Loucy (cell line): ENCODE results near the gene CDH4.

Source experiments
- H2AFZ ChIP-seq: fragments of 200-600 bp; sonication (generic); 2 replicates; pipeline ENCODE4 v1.6.0; 2016; ENCODE audit warnings: antibody characterized with exemption, mild to moderate bottlenecking, low read length, moderate library complexity
- H3F3A ChIP-seq: fragments of 200-600 bp; 2 replicates; pipeline ENCODE4 v1.6.0; 2016; ENCODE audit warnings: antibody characterized with exemption, low read depth, mild to moderate bottlenecking
- H3K27me3 ChIP-seq: fragments of 200-600 bp; sonication (generic); 2 replicates; pipeline ENCODE4 v1.6.1; 2014; ENCODE audit warnings: low read length, mild to moderate bottlenecking; ENCODE audit not compliant: insufficient read depth, poor library complexity, severe bottlenecking
- H3K36me3 ChIP-seq: fragments of 200-600 bp; sonication (generic); 2 replicates; pipeline ENCODE4 v1.6.1; 2016; ENCODE audit warnings: low read length; ENCODE audit not compliant: insufficient read depth
- H3K4me1 ChIP-seq: fragments of 200-600 bp; sonication (generic); 2 replicates; pipeline ENCODE4 v1.5.1; 2014; ENCODE audit warnings: low read length, mild to moderate bottlenecking; ENCODE audit not compliant: insufficient read depth, poor library complexity, severe bottlenecking
- H3K4me2 ChIP-seq: fragments of 200-600 bp; sonication (generic); 2 replicates; pipeline ENCODE4 v1.6.0; 2014; ENCODE audit warnings: antibody characterized with exemption, low read length, low read depth, mild to moderate bottlenecking; ENCODE audit not compliant: poor library complexity, severe bottlenecking
- H3K4me3 ChIP-seq: fragments of 200-600 bp; sonication (generic); 2 replicates; pipeline ENCODE4 v1.5.1; 2014; ENCODE audit warnings: low read length, mild to moderate bottlenecking, mixed read lengths; ENCODE audit not compliant: poor library complexity, severe bottlenecking
- H3K79me2 ChIP-seq: fragments of 200-600 bp; sonication (generic); 2 replicates; pipeline ENCODE4 v1.6.1; 2014; ENCODE audit warnings: low read length; ENCODE audit not compliant: insufficient read depth
- H3K9ac ChIP-seq: fragments of 200-600 bp; sonication (generic); 2 replicates; pipeline ENCODE4 v1.6.0; 2014; ENCODE audit warnings: mild to moderate bottlenecking, low read depth, low read length, moderate library complexity; ENCODE audit not compliant: poor library complexity, severe bottlenecking
- H3K9me2 ChIP-seq: fragments of 200-600 bp; sonication (generic); replicated peaks from 2 replicates; pipeline ENCODE4 v1.6.1; 2016; ENCODE audit warnings: low read depth, low read length, mixed read lengths
- H3K9me3 ChIP-seq: fragments of 200-600 bp; sonication (generic); 2 replicates; pipeline ENCODE4 v1.6.1; 2014; ENCODE audit warnings: mild to moderate bottlenecking, antibody characterized with exemption, low read length, low read depth; ENCODE audit not compliant: insufficient read depth
- H4K20me1 ChIP-seq: fragments of 200-600 bp; sonication (generic); 2 replicates; pipeline ENCODE4 v1.6.0; 2014; ENCODE audit warnings: antibody characterized with exemption, low read length, mild to moderate bottlenecking; ENCODE audit not compliant: insufficient read depth, poor library complexity, severe bottlenecking
- CTCF ChIP-seq: fragments of 200-600 bp; sonication (generic); conservative IDR thresholded peaks from 2 replicates; pipeline ENCODE4 v1.5.1; 2014; ENCODE audit warnings: mild to moderate bottlenecking, antibody characterized with exemption, low read length
- EZH2phosphoT487 ChIP-seq: fragments of 200-600 bp; IDR thresholded peaks from 2 replicates; pipeline ENCODE4 v1.6.1; 2018; ENCODE audit warnings: antibody characterized with exemption, mild to moderate bottlenecking, moderate library complexity, borderline replicate concordance

CDH4 gene

GRCh38 chr20:61868006-61868405 is 615.9 kb downstream of the CDH4 start:
- Histone ChIP-seq H3K9me2 (no peaks in the 10 kb centered on the region), H3K36me3 (no peaks in the 10 kb centered on the region; the same call in 1 of the 2 replicates), H3K27me3 (no peaks in the 10 kb centered on the region), H3F3A (no peaks in the 10 kb centered on the region; the same call in 1 of the 2 replicates), H3K9ac (no peak overlapping the region), H3K9me3 (peaks cover 19% of the 10 kb centered on the region; the same call in 1 of the 2 replicates), H2AFZ (no peak overlapping the region), H4K20me1 (no peaks in the 10 kb centered on the region), H3K4me2 (no peak overlapping the region), H3K4me3 (no peak overlapping the region), H3K4me1 (no peaks in the 10 kb centered on the region), H3K79me2 (no peaks in the 10 kb centered on the region)
- no peak for TF ChIP-seq CTCF
- no peak for TF ChIP-seq EZH2phosphoT487

GRCh38 chr20:61868466-61869090 is 616.5 kb downstream of the CDH4 start:
- H3K4me2 ChIP-seq, result no peak overlapping the region
- H3K79me2 ChIP-seq, result no peaks in the 10 kb centered on the region
- no peak overlapping the region for H3K9ac ChIP-seq
- peaks cover 19% of the 10 kb centered on the region; the same call in 1 of the 2 replicates for H3K9me3 ChIP-seq
- H3K9me2 ChIP-seq, result no peaks in the 10 kb centered on the region
- no peak for TF ChIP-seq CTCF
- no peak for TF ChIP-seq EZH2phosphoT487
- no peaks in the 10 kb centered on the region for H3K27me3 ChIP-seq
- no peaks in the 10 kb centered on the region for H4K20me1 ChIP-seq
- no peaks in the 10 kb centered on the region; the same call in 1 of the 2 replicates for H3K36me3 ChIP-seq
- no peaks in the 10 kb centered on the region; the same call in 1 of the 2 replicates for H3F3A ChIP-seq
- no peak overlapping the region for H2AFZ ChIP-seq
- no peak overlapping the region for H3K4me3 ChIP-seq
- no peaks in the 10 kb centered on the region for H3K4me1 ChIP-seq

GRCh38 chr20:61869750-61870507 is 617.9 kb downstream of the CDH4 start:
- peaks cover 13% of the 10 kb centered on the region; the same call in 1 of the 2 replicates for H3K9me3 ChIP-seq
- no peaks in the 10 kb centered on the region for H3K27me3 ChIP-seq
- H3K4me3 ChIP-seq, result no peak overlapping the region
- TF ChIP-seq CTCF (no peak), EZH2phosphoT487 (no peak)
- H3F3A ChIP-seq, result no peaks in the 10 kb centered on the region; the same call in 1 of the 2 replicates
- no peak overlapping the region for H3K4me2 ChIP-seq
- no peak overlapping the region for H3K9ac ChIP-seq
- H4K20me1 ChIP-seq, result no peaks in the 10 kb centered on the region
- H3K79me2 ChIP-seq, result no peaks in the 10 kb centered on the region
- no peaks in the 10 kb centered on the region; the same call in 1 of the 2 replicates for H3K36me3 ChIP-seq
- H3K9me2 ChIP-seq, result no peaks in the 10 kb centered on the region
- no peaks in the 10 kb centered on the region for H3K4me1 ChIP-seq
- no peak overlapping the region for H2AFZ ChIP-seq
